ENCODE measurements around the gene FEZF2.

FEZF2 gene

GRCh38 chr3:62332835-62333244 is 40.5 kb downstream of the FEZF2 start:
- DNase-seq (ENCODE audit: low read depth in 3 of 3) = no peak

- no peak for DNase-seq (ENCODE audit: low read depth in 3 of 3)
Observed at GRCh38 chr3:62332017-62332416, 41.3 kb downstream of the FEZF2 start.

DNA sequence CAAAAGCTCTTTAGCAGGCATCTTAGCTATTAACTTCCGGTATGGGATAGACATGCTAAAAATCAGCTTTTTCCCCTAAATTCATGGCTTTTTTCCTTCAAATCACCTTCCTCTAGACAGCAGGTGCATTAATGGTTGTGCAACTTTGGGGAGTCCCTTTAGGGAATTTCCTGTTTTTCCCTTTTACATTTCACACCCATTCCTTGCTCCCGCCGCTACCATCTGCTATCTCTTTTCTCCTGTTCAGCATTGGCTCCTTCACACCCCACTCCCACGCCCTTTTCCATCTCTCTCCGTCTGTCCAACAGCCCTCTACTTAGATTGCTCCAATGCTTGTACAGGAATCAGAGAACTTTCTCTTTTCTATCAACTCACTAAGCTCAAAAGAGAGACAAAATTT is 43.4 kb downstream of the FEZF2 start:
- no peak for DNase-seq (ENCODE audit: low read depth in 3 of 3)

- no peak for DNase-seq (ENCODE audit: low read depth in 3 of 3)
Observed at GRCh38 chr3:62325896-62326295, 47.5 kb downstream of the FEZF2 start.

- DNase-seq (ENCODE audit: low read depth in 3 of 3) = no peak
Observed at GRCh38 chr3:62323241-62323640, 50.1 kb downstream of the FEZF2 start.
